ES-I3 (cell line): ENCODE results near the gene ATP8A1.
"Not testable (repeated sequence)": the region's sequence is repeated elsewhere in the genome, so short reads cannot be mapped to it uniquely, and the experiment has no call there.

Experiments used
- H3K36me3 ChIP-seq: 2 replicates; pipeline ENCODE4 v1.6.1; 2013; ENCODE audit warnings: mild to moderate bottlenecking, low read length, control low read depth, moderate library complexity; ENCODE audit not compliant: insufficient read depth
- H3K4me1 ChIP-seq: 2 replicates; pipeline ENCODE4 v1.6.1; 2013; ENCODE audit warnings: mild to moderate bottlenecking, control low read depth, low read length; ENCODE audit not compliant: insufficient read depth
- H3K9ac ChIP-seq: 2 replicates; pipeline ENCODE4 v1.6.1; 2013; ENCODE audit warnings: low read depth, mild to moderate bottlenecking, low read length, moderate library complexity
- H3K9me3 ChIP-seq: 2 replicates; pipeline ENCODE4 v1.6.1; 2013; ENCODE audit warnings: mild to moderate bottlenecking, low read length, moderate library complexity; ENCODE audit not compliant: control insufficient read depth, insufficient read depth

ATP8A1 gene

DNA sequence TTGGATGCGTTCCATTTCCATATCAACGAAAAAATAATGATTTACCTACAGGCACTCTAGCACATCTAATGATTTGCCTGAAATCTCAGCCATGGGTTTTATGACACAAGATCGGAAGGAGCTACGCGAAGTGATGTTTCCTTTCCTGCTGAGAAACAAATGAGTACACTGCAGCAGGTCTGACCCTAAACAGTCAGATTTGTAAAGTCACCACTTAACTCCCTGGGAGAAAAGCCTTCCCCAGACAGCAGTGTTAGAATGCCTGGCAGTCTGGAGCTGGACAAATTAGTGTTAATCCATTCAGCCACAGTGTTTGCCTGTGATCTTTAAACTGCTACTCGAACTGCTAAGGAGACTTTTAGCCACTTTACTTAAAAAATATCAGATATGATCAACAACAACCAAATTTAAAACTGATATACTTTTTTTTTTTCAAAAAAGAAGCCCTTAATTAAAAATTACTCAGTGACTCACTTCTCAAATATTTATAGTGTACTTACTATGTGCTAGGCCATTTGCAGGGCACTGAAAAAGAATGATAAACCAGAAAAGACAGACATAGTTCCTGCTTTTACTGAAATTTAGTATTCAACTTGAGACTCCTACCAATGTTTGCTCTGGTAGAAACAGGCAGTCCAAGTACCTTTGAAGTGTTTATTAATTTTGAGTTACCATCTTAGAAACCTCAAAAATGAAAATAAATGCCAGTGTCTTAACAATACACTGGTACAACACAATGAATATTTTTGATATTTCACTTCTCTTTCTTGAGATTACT, 155.1 kb downstream of the ATP8A1 start:
- no peaks in the 10 kb centered on the region for H3K36me3 ChIP-seq
- peaks cover 14% of the 10 kb centered on the region; the same call in 1 of the 2 replicates for H3K4me1 ChIP-seq
- no peak overlapping the region for H3K9ac ChIP-seq
- H3K9me3 ChIP-seq, result no peaks in the 10 kb centered on the region

GRCh38 chr4:42498040-42498439, 158.9 kb downstream of the ATP8A1 start:
- Histone ChIP-seq H3K4me1 (peaks cover 18% of the 10 kb centered on the region; the same call in 1 of the 2 replicates), H3K36me3 (no peaks in the 10 kb centered on the region), H3K9ac (no peak overlapping the region), H3K9me3 (no peaks in the 10 kb centered on the region)

DNA sequence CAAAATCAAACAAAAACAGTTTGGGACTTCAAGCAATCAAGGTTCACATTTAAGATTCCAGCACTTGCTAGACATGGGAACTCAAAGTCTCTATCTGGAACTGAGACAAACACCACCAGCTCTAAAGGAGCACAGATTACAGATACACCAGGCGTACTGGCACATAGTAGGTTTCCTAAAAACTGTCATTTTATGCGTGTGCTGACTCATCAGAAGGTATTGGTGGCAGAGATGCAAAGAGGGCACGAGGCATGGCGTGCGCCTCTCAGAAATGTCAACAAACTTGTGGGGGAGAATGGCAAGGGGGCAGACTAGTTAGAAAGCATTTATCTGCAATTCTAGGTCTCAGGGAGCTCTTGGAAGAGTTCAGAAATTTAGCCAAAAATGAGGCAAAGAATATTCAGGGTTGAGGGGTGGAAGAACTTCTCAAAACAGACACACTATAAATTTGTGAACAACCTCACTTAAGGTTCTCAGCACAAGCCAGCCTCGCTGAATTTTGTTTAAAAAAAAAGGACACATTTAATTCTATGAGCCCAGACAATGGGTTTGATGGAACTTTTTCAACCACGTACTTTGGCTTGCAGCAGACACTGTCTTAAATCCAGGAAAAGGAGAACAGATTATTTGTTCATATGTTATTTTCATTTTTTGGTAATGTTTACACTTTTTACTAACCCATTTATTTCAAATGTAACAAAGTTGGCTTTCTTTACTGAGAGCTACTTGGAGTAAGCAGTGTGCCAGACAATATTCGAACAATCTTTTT, 159.6 kb downstream of the ATP8A1 start:
- H3K4me1 ChIP-seq, result peaks cover 15% of the 10 kb centered on the region; the same call in 1 of the 2 replicates
- no peak overlapping the region for H3K9ac ChIP-seq
- H3K36me3 ChIP-seq, result no peaks in the 10 kb centered on the region
- no peaks in the 10 kb centered on the region for H3K9me3 ChIP-seq

DNA sequence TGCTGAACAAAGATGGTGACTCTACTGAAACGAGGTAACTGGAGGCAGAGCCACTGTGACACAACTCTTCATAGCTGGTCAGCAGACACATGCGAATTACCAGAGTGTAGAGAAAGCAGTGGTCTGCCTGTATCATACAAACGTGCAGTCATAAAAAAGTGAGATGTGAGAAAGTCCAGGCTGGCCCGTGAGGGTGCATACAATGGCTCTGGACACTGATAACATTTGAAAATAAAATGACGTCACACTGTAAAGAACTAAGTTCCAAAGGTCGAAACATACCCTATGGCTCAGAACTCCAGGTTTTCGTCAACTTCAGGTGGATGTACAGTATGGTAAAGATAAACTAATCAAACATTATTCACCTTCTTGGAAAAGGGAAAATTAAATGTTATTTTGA, 163.9 kb downstream of the ATP8A1 start:
- H3K9ac ChIP-seq, result no peak overlapping the region
- no peaks in the 10 kb centered on the region for H3K36me3 ChIP-seq
- H3K9me3 ChIP-seq, result no peaks in the 10 kb centered on the region
- peaks cover 28% of the 10 kb centered on the region for H3K4me1 ChIP-seq

DNA sequence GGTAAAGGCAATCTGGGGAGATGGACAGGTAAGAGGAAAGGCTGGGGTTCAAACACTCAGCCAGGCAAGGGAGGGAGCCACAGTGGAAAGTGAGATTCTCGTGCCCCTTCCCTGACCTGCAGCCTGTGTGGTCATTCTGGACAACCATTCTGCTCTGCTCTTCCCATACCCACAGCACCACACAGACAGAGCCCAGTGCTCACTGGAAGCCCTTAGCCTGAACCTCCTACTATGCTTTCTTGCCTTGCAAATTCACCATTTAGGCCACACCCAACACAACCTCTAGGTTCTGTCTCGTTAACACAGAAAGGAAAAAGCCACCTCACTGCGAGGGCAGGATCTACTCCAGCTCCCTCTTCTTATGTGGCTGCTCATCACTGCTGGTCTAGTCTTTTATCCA, 166.9 kb downstream of the ATP8A1 start:
- Histone ChIP-seq H3K9ac (no peak overlapping the region), H3K4me1 (peaks cover 44% of the 10 kb centered on the region), H3K36me3 (no peaks in the 10 kb centered on the region), H3K9me3 (no peaks in the 10 kb centered on the region)

DNA sequence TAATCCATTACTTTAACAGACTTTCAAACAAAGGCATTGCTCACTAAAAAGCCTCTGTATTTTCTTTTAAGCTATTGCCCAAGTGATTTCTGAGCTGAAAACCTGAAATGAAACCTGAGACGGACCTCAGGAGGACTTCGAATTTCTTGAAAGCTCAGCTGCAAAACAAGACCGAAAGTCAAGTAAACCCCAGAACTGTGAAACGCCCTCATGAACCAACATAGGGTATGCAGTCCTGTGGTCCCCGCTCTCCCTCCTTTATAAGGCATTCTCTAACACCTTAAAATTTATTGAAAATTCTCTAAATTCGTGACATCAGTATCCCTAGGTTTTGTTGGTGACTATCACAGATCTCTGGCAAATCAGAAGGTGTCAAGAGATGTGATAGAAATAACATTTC, 167.8 kb downstream of the ATP8A1 start:
- peaks cover 47% of the 10 kb centered on the region for H3K4me1 ChIP-seq
- H3K9ac ChIP-seq, result no peak overlapping the region
- H3K9me3 ChIP-seq, result no peaks in the 10 kb centered on the region
- no peaks in the 10 kb centered on the region for H3K36me3 ChIP-seq

- Histone ChIP-seq H3K36me3 (no peaks in the 10 kb centered on the region), H3K9ac (no peak overlapping the region), H3K9me3 (no peaks in the 10 kb centered on the region), H3K4me1 (peaks cover 52% of the 10 kb centered on the region)
Measured at GRCh38 chr4:42488554-42488953, 168.4 kb downstream of the ATP8A1 start.

DNA sequence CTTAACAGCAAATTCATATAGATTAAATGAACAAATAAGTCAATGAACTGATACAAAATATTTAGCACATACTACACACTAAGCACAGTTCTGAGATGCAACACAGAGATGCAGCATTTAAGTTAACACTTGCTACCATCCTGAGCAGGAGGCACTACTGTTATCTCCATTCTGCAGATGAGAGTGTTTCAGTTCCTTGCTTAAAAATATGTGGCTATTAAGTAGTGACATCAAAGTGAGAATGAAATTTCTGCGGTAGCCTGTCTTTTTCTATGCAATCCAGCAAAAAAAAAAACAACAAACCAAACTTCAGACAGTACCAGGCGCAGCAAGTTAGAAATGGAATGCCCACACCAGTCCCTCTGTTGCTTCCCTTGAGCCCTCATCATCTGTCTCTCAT, 168.8 kb downstream of the ATP8A1 start:
- no peaks in the 10 kb centered on the region for H3K9me3 ChIP-seq
- H3K9ac ChIP-seq, result no peak overlapping the region
- no peaks in the 10 kb centered on the region for H3K36me3 ChIP-seq
- H3K4me1 ChIP-seq, result peaks cover 56% of the 10 kb centered on the region

DNA sequence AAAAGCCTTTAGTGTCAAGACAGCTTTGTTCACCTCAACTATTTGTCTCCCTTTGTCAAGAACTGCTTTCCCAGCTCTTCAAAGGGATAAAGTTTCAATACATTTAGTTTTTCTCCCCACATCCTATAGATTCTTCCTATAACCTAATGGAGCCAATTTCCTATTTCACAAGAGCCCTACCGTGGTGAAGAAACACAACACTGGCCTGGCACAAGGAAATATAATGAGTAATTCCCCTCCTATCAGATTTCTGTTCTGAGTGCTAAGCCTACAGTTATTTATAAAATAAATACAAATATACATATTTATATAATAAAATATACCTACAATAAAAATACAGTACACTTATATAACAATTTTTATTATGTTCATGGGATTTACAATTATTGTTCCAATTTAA, 169.7 kb downstream of the ATP8A1 start:
- no peak overlapping the region for H3K9ac ChIP-seq
- H3K4me1 ChIP-seq, result peaks cover 65% of the 10 kb centered on the region
- no peaks in the 10 kb centered on the region for H3K36me3 ChIP-seq
- H3K9me3 ChIP-seq, result no peaks in the 10 kb centered on the region

- H3K9me3 ChIP-seq, H3K9ac ChIP-seq, H3K36me3 ChIP-seq: not testable (repeated sequence)
- peaks cover 62% of the 10 kb centered on the region for H3K4me1 ChIP-seq
Measured at GRCh38 chr4:42486156-42486555, 170.7 kb downstream of the ATP8A1 start.

GRCh38 chr4:42484630-42485029, 172.3 kb downstream of the ATP8A1 start:
- Histone ChIP-seq H3K36me3 (no peaks in the 10 kb centered on the region), H3K4me1 (peaks cover 62% of the 10 kb centered on the region), H3K9me3 (no peaks in the 10 kb centered on the region), H3K9ac (no peak overlapping the region)

- no peaks in the 10 kb centered on the region for H3K36me3 ChIP-seq
- H3K9me3 ChIP-seq, result no peaks in the 10 kb centered on the region
- peaks cover 52% of the 10 kb centered on the region for H3K4me1 ChIP-seq
- no peak overlapping the region for H3K9ac ChIP-seq
Measured at GRCh38 chr4:42483426-42484379, 173.2 kb downstream of the ATP8A1 start.

DNA sequence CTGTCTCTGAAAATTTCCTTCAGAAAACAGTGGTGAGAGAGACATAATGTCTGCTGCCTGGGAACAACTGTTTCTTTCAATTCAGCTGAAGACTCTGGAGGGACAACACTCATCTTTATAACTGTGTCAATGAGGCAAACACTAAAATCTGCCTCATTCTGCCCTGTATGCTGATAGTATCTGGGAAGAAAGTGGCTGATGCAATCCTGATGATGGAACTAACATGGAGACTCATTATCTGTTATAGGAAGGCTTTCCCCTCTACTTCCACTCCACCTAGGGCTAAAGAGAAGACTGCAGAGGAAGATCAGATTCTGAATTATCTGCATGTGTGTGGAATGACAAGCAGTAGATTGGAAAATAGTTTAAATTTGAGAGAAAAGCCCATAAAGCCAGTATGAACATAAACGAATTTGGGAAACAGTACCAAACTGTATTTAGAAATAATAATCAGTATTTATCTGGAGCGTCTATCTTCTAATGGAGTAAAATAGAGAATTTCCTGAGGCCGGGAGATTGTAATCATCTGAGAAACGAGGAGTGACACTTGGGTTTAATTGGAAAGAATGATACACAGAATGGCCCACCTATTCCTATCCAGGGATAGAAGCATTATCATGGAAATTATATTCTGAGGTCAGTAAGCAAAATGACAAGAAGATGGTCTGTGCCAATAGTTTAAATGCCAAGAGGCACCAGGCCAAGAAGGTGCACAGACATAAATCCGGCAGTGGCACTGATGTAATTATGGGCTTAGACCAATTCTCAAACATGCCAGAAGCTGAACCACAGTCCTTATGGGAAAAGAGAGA, 174.2 kb downstream of the ATP8A1 start:
- Histone ChIP-seq H3K36me3 (no peaks in the 10 kb centered on the region), H3K9me3 (no peaks in the 10 kb centered on the region), H3K4me1 (peaks cover 42% of the 10 kb centered on the region), H3K9ac (no peak overlapping the region)
